SK-N-SH (cell line): ENCODE measurements around the gene TMEM184A. TPM values are rescaled to one million over a fixed set of nuclear protein-coding genes. Genes with fewer than 3 reads are reported as not detected.

Source experiments
- CTCF ChIA-PET: fragments of 300-600, 350-600 bp; formaldehyde crosslinking; extraction: SDS; loops from one replicate; lab custom pipeline; 2021; lab: Yijun Ruan, JAX
- POLR2A ChIA-PET: fragments of 350-600 bp; sonication (Branson Sonifier 250); formaldehyde crosslinking; extraction: SDS; loops from one replicate; lab custom pipeline; 2020; ENCODE audit warnings: antibody characterized with exemption, inconsistent platforms; lab: Yijun Ruan, JAX
- DNase-seq: peaks from one replicate; pipeline ENCODE4 v3.0.0; 2012
- H2AFZ ChIP-seq: fragments of 200-600 bp; sonication (generic); 2 replicates; pipeline ENCODE4 v1.8.1; 2016; ENCODE audit warnings: antibody characterized with exemption, mild to moderate bottlenecking, low read depth
- H3F3A ChIP-seq: fragments of 200-600 bp; sonication (generic); replicated peaks from 2 replicates; pipeline ENCODE3; 2016; ENCODE audit warnings: antibody characterized with exemption, mild to moderate bottlenecking; ENCODE audit not compliant: insufficient read depth
- H3K27ac ChIP-seq, 2 experiments: fragments of 200-500 bp in 1 of 2; fragments of 200-600 bp in 1 of 2; sonication (Bioruptor generic) in 1 of 2; sonication (generic), shearing (Covaris generic) in 1 of 2; 2 replicates each; pipeline versions ENCODE4 v1.5.1 to v1.6.1; 2014 to 2016; ENCODE audit warnings: low read depth in 2 of 2, inconsistent platforms in 1 of 2, low read length in 1 of 2, mild to moderate bottlenecking in 1 of 2, mixed read lengths in 1 of 2
- H3K27me3 ChIP-seq: fragments of 200-600 bp; sonication (generic), shearing (Covaris generic); 2 replicates; pipeline ENCODE4 v1.6.1; 2016; ENCODE audit warnings: mixed run types; ENCODE audit not compliant: insufficient read depth
- H3K36me3 ChIP-seq, 2 experiments: fragments of 200-500 bp in 1 of 2; fragments of 200-600 bp in 1 of 2; sonication (Bioruptor generic) in 1 of 2; sonication (generic) in 1 of 2; replicated peaks in 1 of 2; 2 replicates each; pipeline versions ENCODE3 to v1.5.1; 2014 to 2016; ENCODE audit warnings: low read length in 1 of 2, mild to moderate bottlenecking in 1 of 2; ENCODE audit not compliant: insufficient read depth in 2 of 2, control insufficient read depth in 1 of 2
- H3K4me1 ChIP-seq, 2 experiments: fragments of 200-500 bp in 1 of 2; fragments of 200-600 bp in 1 of 2; sonication (Bioruptor generic) in 1 of 2; sonication (generic), shearing (Covaris generic) in 1 of 2; 2 replicates each; pipeline versions ENCODE4 v1.5.1 to v1.6.1; 2014 to 2016; ENCODE audit warnings: low read depth in 1 of 2, low read length in 1 of 2, mixed run types in 1 of 2; ENCODE audit not compliant: insufficient read depth in 2 of 2, control insufficient read depth in 1 of 2
- H3K4me2 ChIP-seq: fragments of 200-600 bp; sonication (generic), shearing (Covaris generic); 2 replicates; pipeline ENCODE4 v1.6.1; 2017; ENCODE audit warnings: mixed run types
- H3K4me3 ChIP-seq, 2 experiments: fragments of 200-500 bp in 1 of 2; fragments of 200-600 bp in 1 of 2; sonication (Bioruptor generic) in 1 of 2; sonication (generic), shearing (Covaris generic) in 1 of 2; 2 replicates each; pipeline versions ENCODE4 v1.5.1 to v1.8.1; 2014 to 2016; ENCODE audit warnings: low read depth in 2 of 2, inconsistent platforms in 1 of 2, low read length in 1 of 2, mild to moderate bottlenecking in 1 of 2, mixed read lengths in 1 of 2, moderate library complexity in 1 of 2
- H3K79me2 ChIP-seq: fragments of 200-600 bp; sonication (generic); 2 replicates; pipeline ENCODE4 v1.8.1; 2017; ENCODE audit warnings: mild to moderate bottlenecking; ENCODE audit not compliant: insufficient read depth
- H3K9ac ChIP-seq: fragments of 200-600 bp; sonication (generic); 2 replicates; pipeline ENCODE4 v1.6.1; 2017; ENCODE audit warnings: mixed run types
- H3K9me2 ChIP-seq: fragments of 200-600 bp; sonication (generic); 2 replicates; pipeline ENCODE4 v1.6.1; 2017; ENCODE audit warnings: mixed run types
- H3K9me3 ChIP-seq: fragments of 200-600 bp; sonication (generic); 2 replicates; pipeline ENCODE4 v1.6.1; 2017; ENCODE audit warnings: mixed run types, mild to moderate bottlenecking, moderate library complexity
- H4K20me1 ChIP-seq: fragments of 200-600 bp; sonication (generic); 2 replicates; pipeline ENCODE4 v1.6.1; 2017; ENCODE audit warnings: mild to moderate bottlenecking, mixed run types; ENCODE audit not compliant: insufficient read depth
- ELF1 ChIP-seq: IDR thresholded peaks from 2 replicates; pipeline ENCODE4 v1.4.0; 2012
- EP300 ChIP-seq, 2 experiments: IDR thresholded peaks; 2 replicates each; pipeline versions ENCODE4 v1.4.0 to v1.6.1; 2012; ENCODE audit warnings: borderline replicate concordance in 1 of 2, low read depth in 1 of 2, low read length in 1 of 2
- EZH2phosphoT487 ChIP-seq: fragments of 200-600 bp; sonication (generic); IDR thresholded peaks from 2 replicates; pipeline ENCODE4 v1.6.1; 2017; ENCODE audit warnings: low read depth, mixed run types, mild to moderate bottlenecking, antibody characterized with exemption, moderate library complexity, borderline replicate concordance
- FOXJ3 ChIP-seq: sonication (generic); formaldehyde crosslinking; IDR thresholded peaks from 2 replicates; pipeline ENCODE4 v1.5.1; 2020; ENCODE audit warnings: mild to moderate bottlenecking, missing genetic modification reagents
- FOXM1 ChIP-seq: IDR thresholded peaks from 2 replicates; pipeline ENCODE4 v1.4.0; 2012; ENCODE audit warnings: low read depth, mild to moderate bottlenecking
- GABPA ChIP-seq: IDR thresholded peaks from 2 replicates; pipeline ENCODE4 v1.4.0; 2012; ENCODE audit warnings: low read depth, mild to moderate bottlenecking
- GATA2 ChIP-seq: sonication (generic); formaldehyde crosslinking; IDR thresholded peaks from 2 replicates; pipeline ENCODE4 v1.5.0; 2020; ENCODE audit warnings: mild to moderate bottlenecking, missing genetic modification reagents
- MXI1 ChIP-seq: IDR thresholded peaks from 2 replicates; pipeline ENCODE4 v1.6.1; 2012; ENCODE audit warnings: mild to moderate bottlenecking, low read depth, low read length, improper control_type of control experiment
- NFIC ChIP-seq: IDR thresholded peaks from 2 replicates; pipeline ENCODE4 v1.4.0; 2012; ENCODE audit warnings: borderline replicate concordance
- NRF1 ChIP-seq: IDR thresholded peaks from 2 replicates; pipeline ENCODE4 v1.6.1; 2012; ENCODE audit warnings: low read depth, mild to moderate bottlenecking, low read length
- RAD21 ChIP-seq: IDR thresholded peaks from 2 replicates; pipeline ENCODE4 v1.6.1; 2012; ENCODE audit warnings: mild to moderate bottlenecking, low read length
- RCOR1 ChIP-seq: fragments of 150-350 bp; IDR thresholded peaks from 2 replicates; pipeline ENCODE4 v1.6.1; 2017; ENCODE audit warnings: antibody characterized with exemption, low read length
- RFX5 ChIP-seq: IDR thresholded peaks from 2 replicates; pipeline ENCODE4 v1.6.1; 2012; ENCODE audit warnings: mild to moderate bottlenecking, improper control_type of control experiment, low read length
- SIN3A ChIP-seq: IDR thresholded peaks from 2 replicates; pipeline ENCODE4 v1.6.1; 2012; ENCODE audit warnings: low read depth, mild to moderate bottlenecking, low read length, moderate library complexity, borderline replicate concordance
- SMC3 ChIP-seq: IDR thresholded peaks from 2 replicates; pipeline ENCODE4 v1.6.1; 2012; ENCODE audit warnings: low read depth, low read length, improper control_type of control experiment
- TAF1 ChIP-seq: IDR thresholded peaks from 2 replicates; pipeline ENCODE4 v1.6.1; 2012; ENCODE audit warnings: low read depth, mild to moderate bottlenecking, low read length, moderate library complexity, borderline replicate concordance
- WGBS: methylation state at CpG from one replicate; pipeline ENCODE4 v1.1.6; 2017; ENCODE audit warnings: low lambda C conversion rate; 5-methylcytosine and 5-hydroxymethylcytosine counted together
- polyA plus RNA-seq, 3 experiments: library from polyadenylated mRNA; depleted of rRNA; stranded (reverse); fragments of >200 nt; gene quantifications; 2 replicates each; pipeline ENCODE4 v1.2.3, GENCODE V29; 2012
- TF ChIP-seq, protein P1 (sequence below): IDR thresholded peaks from 2 replicates; pipeline ENCODE4 v1.4.0; 2012; ENCODE audit warnings: low read depth, borderline replicate concordance
- TF ChIP-seq, protein P2 (sequence below): fragments of 200-600 bp; sonication (generic); IDR thresholded peaks from 2 replicates; pipeline ENCODE4 v1.6.1; 2017; ENCODE audit warnings: antibody characterized with exemption, mild to moderate bottlenecking, moderate library complexity
- TF ChIP-seq, protein P3 (sequence below): fragments of 150-350 bp; IDR thresholded peaks from 2 replicates; pipeline ENCODE4 v1.6.1; 2016; ENCODE audit warnings: mild to moderate bottlenecking, low read depth, low read length
- TF ChIP-seq, protein P4 (sequence below): IDR thresholded peaks from 2 replicates; pipeline ENCODE4 v1.4.0; 2012; ENCODE audit warnings: low read depth
- TF ChIP-seq, protein P5 (sequence below): IDR thresholded peaks from 2 replicates; pipeline ENCODE4; 2012

The TMEM184A gene
- polyA plus RNA-seq (2012; rRNA removed): 1.5 and 1.8 TPM in 2 replicates
- 0.43 and 0.46 TPM in 2 replicates for polyA plus RNA-seq (2012; cell fraction: cytosol; rRNA removed)
- 6.5 and 6.7 TPM in 2 replicates for polyA plus RNA-seq (2012; cell fraction: nucleus; rRNA removed)

DNA sequence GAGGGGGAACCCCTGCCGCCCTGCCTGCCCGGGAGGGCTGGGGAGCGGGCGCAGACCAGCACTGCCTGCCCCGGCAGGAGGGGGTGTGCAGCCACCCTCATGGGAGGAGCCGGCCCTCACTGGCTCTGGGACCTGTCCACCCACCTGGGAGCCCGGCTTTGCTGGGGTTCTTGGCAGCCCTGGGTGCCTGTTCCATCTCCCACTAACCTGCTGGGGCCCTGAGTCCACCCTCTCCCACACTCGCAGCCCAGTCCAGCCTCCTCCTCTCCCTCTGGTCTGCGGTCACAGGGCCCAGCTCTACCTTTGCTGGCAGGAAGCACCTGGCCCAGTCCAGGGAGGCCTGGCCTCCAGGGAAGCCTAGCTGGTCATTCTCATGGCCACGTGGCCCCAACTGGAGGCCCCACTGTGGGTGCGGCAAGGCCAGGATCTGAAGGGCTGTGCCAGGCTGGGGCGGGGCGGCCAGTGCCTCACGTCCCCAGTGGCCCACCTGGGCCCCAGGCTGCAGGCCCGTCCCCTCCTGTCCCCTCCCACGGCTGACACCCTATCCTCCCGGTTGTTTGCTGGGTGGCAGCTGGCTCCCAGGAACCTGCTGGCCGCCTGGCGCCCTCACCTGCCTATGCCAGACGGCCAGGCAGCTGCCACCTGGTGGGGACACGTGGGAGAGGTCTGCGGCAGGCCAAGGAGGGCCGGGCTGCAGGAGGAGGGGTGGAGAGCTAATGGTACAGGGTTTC, at the start of gene TMEM184A:
TMEM184A (minus strand) TSS at position 393 of the 731 bp plus-strand sequence. CDS start 721 bp downstream, outside the sequence.
- Histone ChIP-seq H3K36me3 (no peaks in the 10 kb centered on the region), H3K27me3 (no peaks in the 10 kb centered on the region), H3K4me3 (no peak within 1 kb of the TSS), H3K4me1 (peaks cover 14% of the 10 kb centered on the region in 2 experiments; a peak in 3 of 4 replicates), H2AFZ (peak within 1 kb of the TSS; percentile 79), H3K9me3 (no peaks in the 10 kb centered on the region), H3K27ac (peak within 1 kb of the TSS in 1 of 2 experiments; percentile 16; a peak in 1 of 4 replicates), H3K9me2 (no peaks in the 10 kb centered on the region), H4K20me1 (no peaks in the 10 kb centered on the region), H3K79me2 (no peaks in the 10 kb centered on the region), H3F3A (peaks cover 12% of the 10 kb centered on the region), H3K9ac (peak within 1 kb of the TSS; percentile 51; the same call in 1 of the 2 replicates), H3K4me2 (peak within 1 kb of the TSS; percentile 48; the same call in 1 of the 2 replicates)
- peak; percentile 88 for DNase-seq
- CTCF ChIA-PET: interaction anchor here (0.6 to 3.4 kb wide), 22 partner anchors 9 to 674 kb away, joined by 3 to 24 read pairs (median 4); no protein-coding TSS in a partner anchor
- WGBS: 75% methylated on average over 9 of the region's 23 CpGs
- POLR2A ChIA-PET: interaction anchor here (0.6 to 0.7 kb wide), 2 partner anchors 11 to 841 kb away, joined by 3 read pairs; no protein-coding TSS in a partner anchor
- TF ChIP-seq EZH2phosphoT487 (no peak), SMC3 (peak; percentile 61), TAF1 (no peak), ELF1 (no peak), RFX5 (no peak), RAD21 (peak; percentile 48), FOXJ3 (CRISPR knock-in tag) (no peak), GABPA (no peak)
- TF ChIP-seq, protein P1, sequence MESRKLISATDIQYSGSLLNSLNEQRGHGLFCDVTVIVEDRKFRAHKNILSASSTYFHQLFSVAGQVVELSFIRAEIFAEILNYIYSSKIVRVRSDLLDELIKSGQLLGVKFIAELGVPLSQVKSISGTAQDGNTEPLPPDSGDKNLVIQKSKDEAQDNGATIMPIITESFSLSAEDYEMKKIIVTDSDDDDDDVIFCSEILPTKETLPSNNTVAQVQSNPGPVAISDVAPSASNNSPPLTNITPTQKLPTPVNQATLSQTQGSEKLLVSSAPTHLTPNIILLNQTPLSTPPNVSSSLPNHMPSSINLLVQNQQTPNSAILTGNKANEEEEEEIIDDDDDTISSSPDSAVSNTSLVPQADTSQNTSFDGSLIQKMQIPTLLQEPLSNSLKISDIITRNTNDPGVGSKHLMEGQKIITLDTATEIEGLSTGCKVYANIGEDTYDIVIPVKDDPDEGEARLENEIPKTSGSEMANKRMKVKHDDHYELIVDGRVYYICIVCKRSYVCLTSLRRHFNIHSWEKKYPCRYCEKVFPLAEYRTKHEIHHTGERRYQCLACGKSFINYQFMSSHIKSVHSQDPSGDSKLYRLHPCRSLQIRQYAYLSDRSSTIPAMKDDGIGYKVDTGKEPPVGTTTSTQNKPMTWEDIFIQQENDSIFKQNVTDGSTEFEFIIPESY: no peak
- TF ChIP-seq, protein P2, sequence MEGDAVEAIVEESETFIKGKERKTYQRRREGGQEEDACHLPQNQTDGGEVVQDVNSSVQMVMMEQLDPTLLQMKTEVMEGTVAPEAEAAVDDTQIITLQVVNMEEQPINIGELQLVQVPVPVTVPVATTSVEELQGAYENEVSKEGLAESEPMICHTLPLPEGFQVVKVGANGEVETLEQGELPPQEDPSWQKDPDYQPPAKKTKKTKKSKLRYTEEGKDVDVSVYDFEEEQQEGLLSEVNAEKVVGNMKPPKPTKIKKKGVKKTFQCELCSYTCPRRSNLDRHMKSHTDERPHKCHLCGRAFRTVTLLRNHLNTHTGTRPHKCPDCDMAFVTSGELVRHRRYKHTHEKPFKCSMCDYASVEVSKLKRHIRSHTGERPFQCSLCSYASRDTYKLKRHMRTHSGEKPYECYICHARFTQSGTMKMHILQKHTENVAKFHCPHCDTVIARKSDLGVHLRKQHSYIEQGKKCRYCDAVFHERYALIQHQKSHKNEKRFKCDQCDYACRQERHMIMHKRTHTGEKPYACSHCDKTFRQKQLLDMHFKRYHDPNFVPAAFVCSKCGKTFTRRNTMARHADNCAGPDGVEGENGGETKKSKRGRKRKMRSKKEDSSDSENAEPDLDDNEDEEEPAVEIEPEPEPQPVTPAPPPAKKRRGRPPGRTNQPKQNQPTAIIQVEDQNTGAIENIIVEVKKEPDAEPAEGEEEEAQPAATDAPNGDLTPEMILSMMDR: peak; percentile 53
- TF ChIP-seq, all 33 proteins: peak for 3

DNA sequence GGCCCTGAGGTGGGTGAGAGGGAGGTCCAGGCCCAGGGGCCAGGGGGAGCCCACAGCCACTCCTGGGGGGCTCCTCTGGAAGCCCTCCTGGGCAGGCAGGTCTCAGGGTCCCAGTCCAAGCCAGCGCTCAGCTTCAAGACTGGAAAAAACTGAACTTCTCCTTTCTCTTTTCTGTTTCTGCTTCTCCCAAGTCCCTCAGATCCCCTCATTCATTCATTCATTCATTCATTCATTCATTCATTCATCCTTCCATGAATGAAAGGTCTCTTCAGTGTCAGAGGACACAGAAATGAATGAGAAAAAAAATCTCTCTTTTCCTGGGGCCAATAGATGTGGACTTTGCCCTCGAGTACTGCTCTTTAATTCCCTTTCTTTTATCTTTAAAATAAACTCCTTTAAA, 48.4 kb upstream of the TMEM184A start:
- no peaks in the 10 kb centered on the region for H3K36me3 ChIP-seq
- no peak overlapping the region for H2AFZ ChIP-seq
- no peaks in the 10 kb centered on the region for H4K20me1 ChIP-seq
- H3K4me2 ChIP-seq: no peak overlapping the region
- ChIA-PET CTCF (interaction anchor here (1.3 kb wide), 1 partner anchor 25 kb away, joined by 4 read pairs; no protein-coding TSS in a partner anchor), POLR2A (no interaction called here)
- peaks cover 0 to 31% of the 10 kb centered on the region in 2 experiments; a peak in 1 of 4 replicates for H3K4me1 ChIP-seq
- no peak overlapping the region; a peak in 1 of 4 replicates for H3K27ac ChIP-seq
- H3F3A ChIP-seq: no peaks in the 10 kb centered on the region
- H3K9ac ChIP-seq: no peak overlapping the region
- peaks cover 13% of the 10 kb centered on the region; the same call in 1 of the 2 replicates for H3K27me3 ChIP-seq
- H3K9me2 ChIP-seq: no peaks in the 10 kb centered on the region
- peak; percentile 28 for DNase-seq
- no peaks in the 10 kb centered on the region for H3K79me2 ChIP-seq
- no peaks in the 10 kb centered on the region for H3K9me3 ChIP-seq
- H3K4me3 ChIP-seq: no peak overlapping the region
- WGBS: 51% methylated on average over 2 of the region's 2 CpGs
- TF ChIP-seq GATA2 (CRISPR knock-in tag): no peak
- TF ChIP-seq, protein P3, sequence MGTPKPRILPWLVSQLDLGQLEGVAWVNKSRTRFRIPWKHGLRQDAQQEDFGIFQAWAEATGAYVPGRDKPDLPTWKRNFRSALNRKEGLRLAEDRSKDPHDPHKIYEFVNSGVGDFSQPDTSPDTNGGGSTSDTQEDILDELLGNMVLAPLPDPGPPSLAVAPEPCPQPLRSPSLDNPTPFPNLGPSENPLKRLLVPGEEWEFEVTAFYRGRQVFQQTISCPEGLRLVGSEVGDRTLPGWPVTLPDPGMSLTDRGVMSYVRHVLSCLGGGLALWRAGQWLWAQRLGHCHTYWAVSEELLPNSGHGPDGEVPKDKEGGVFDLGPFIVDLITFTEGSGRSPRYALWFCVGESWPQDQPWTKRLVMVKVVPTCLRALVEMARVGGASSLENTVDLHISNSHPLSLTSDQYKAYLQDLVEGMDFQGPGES: no peak
- TF ChIP-seq NRF1: no peak
- TF ChIP-seq SIN3A: no peak
- TF ChIP-seq, protein P4, sequence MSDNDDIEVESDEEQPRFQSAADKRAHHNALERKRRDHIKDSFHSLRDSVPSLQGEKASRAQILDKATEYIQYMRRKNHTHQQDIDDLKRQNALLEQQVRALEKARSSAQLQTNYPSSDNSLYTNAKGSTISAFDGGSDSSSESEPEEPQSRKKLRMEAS: no peak
- no peak for TF ChIP-seq EP300 (IDR thresholded peaks at IDR 0.05; ENCODE audit: borderline replicate concordance in 1 of 2, low read depth in 1 of 2, low read length in 1 of 2)
- TF ChIP-seq, protein P5, sequence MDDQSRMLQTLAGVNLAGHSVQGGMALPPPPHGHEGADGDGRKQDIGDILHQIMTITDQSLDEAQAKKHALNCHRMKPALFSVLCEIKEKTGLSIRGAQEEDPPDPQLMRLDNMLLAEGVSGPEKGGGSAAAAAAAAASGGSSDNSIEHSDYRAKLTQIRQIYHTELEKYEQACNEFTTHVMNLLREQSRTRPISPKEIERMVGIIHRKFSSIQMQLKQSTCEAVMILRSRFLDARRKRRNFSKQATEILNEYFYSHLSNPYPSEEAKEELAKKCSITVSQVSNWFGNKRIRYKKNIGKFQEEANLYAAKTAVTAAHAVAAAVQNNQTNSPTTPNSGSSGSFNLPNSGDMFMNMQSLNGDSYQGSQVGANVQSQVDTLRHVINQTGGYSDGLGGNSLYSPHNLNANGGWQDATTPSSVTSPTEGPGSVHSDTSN: no peak
- TF ChIP-seq FOXM1: no peak
- no peak for TF ChIP-seq NFIC
- TF ChIP-seq RFX5: no peak
- no peak for TF ChIP-seq TAF1
- no peak for TF ChIP-seq RCOR1
- no peak for TF ChIP-seq MXI1
